Left kidney (tissue), 2 donors: Measurements from ENCODE around the gene NIPAL4. TPM values are rescaled to one million over a fixed set of nuclear protein-coding genes. Genes with fewer than 3 reads are reported as not detected.
A peak's percentile ranks its signal among the peaks of the same experiment; 100 is the strongest.

Source experiments
- DNase-seq: peaks from one replicate; pipeline ENCODE4 v3.0.0-alpha.2; 2013
- polyA plus RNA-seq: library from polyadenylated mRNA; unstranded; fragments of 120-200 nt; gene quantifications from one replicate; pipeline ENCODE4 v1.2.1, GENCODE V29; 2013; ENCODE audit not compliant: insufficient read length

NIPAL4 gene
- polyA plus RNA-seq, 1 donor: 0.58 TPM

GRCh38 chr5:157485811-157486210 is 25.8 kb downstream of the NIPAL4 start:
- DNase-seq: no peak

- DNase-seq: no peak
Measured at GRCh38 chr5:157486221-157486681, 26.2 kb downstream of the NIPAL4 start.

GRCh38 chr5:157486861-157487260 is 26.8 kb downstream of the NIPAL4 start:
- no peak for DNase-seq

GRCh38 chr5:157487358-157487757 is 27.3 kb downstream of the NIPAL4 start:
- DNase-seq: no peak

GRCh38 chr5:157491471-157491995 is 31.5 kb downstream of the NIPAL4 start:
- no peak for DNase-seq

GRCh38 chr5:157492886-157493285 is 32.9 kb downstream of the NIPAL4 start:
- DNase-seq: no peak

- no peak for DNase-seq
Measured at GRCh38 chr5:157494178-157494832, 34.3 kb downstream of the NIPAL4 start.

- DNase-seq: no peak
Measured at GRCh38 chr5:157496864-157497263, 36.9 kb downstream of the NIPAL4 start.

GRCh38 chr5:157497875-157498611 is 38.0 kb downstream of the NIPAL4 start:
- DNase-seq: no peak

GRCh38 chr5:157502143-157502647 is 42.2 kb downstream of the NIPAL4 start:
- DNase-seq: no peak

- no peak for DNase-seq
Measured at GRCh38 chr5:157504053-157504452, 44.0 kb downstream of the NIPAL4 start.

GRCh38 chr5:157505496-157505895 is 45.5 kb downstream of the NIPAL4 start:
- no peak for DNase-seq

GRCh38 chr5:157506066-157506590 is 46.1 kb downstream of the NIPAL4 start:
- DNase-seq: no peak

GRCh38 chr5:157506981-157507780 is 47.2 kb downstream of the NIPAL4 start:
- DNase-seq: no peak

GRCh38 chr5:157509093-157509492 is 49.1 kb downstream of the NIPAL4 start:
- no peak for DNase-seq

- no peak for DNase-seq
Measured at GRCh38 chr5:157509587-157509986, 49.6 kb downstream of the NIPAL4 start.

- DNase-seq: no peak
Measured at GRCh38 chr5:157510682-157511081, 50.7 kb downstream of the NIPAL4 start.

- DNase-seq: peak; percentile 69
Measured at GRCh38 chr5:157511651-157512644, 51.9 kb downstream of the NIPAL4 start.

GRCh38 chr5:157513182-157513581 is 53.2 kb downstream of the NIPAL4 start:
- DNase-seq: no peak

GRCh38 chr5:157514974-157515373 is 55.0 kb downstream of the NIPAL4 start:
- DNase-seq: no peak

GRCh38 chr5:157516006-157516405 is 56.0 kb downstream of the NIPAL4 start:
- peak; percentile 49 for DNase-seq
